GM12878 (cell line): Measurements from ENCODE around the gene ZNF701. TPM values are rescaled to one million over a fixed set of nuclear protein-coding genes. Genes with fewer than 3 reads are reported as not detected.

ENCODE experiments used
- ATAC-seq: fragments of 200-7000 bp; cut with Tn5 transposase; 3 replicates; pipeline ENCODE4 v1.9.1; 2020; ENCODE audit warnings: mild to moderate bottlenecking, moderate library complexity
- BruUV-seq: library from RNA; stranded (reverse); fragments of 400-500 nt; replicated peaks from 2 replicates; lab custom pipeline; 2021; lab: Mats Ljungman, UMichigan
- CTCF ChIA-PET: fragments of 300-600 bp; sonication (Branson Sonifier 250); formaldehyde crosslinking; extraction: SDS; loops from one replicate; lab custom pipeline; 2021; ENCODE audit warnings: inconsistent platforms; lab: Yijun Ruan, JAX
- POLR2A ChIA-PET: fragments of 350-600 bp; formaldehyde crosslinking; extraction: SDS; loops from one replicate; lab custom pipeline; 2021; ENCODE audit warnings: inconsistent platforms; lab: Charles Lee
- RAD21 ChIA-PET: fragments of 300-600 bp; sonication (Branson Sonifier 250); formaldehyde crosslinking; loops from one replicate; lab custom pipeline; 2023; ENCODE audit warnings: antibody characterized with exemption; ENCODE audit not compliant: unreplicated experiment; lab: Charles Lee
- SMC1A ChIA-PET: fragments of 300-600 bp; sonication (Branson Sonifier 250); formaldehyde crosslinking; loops from one replicate; lab custom pipeline; 2023; ENCODE audit not compliant: unreplicated experiment, uncharacterized antibody; lab: Charles Lee
- DNase-seq: peaks from one replicate; pipeline ENCODE4 v3.0.0-alpha.2; 2011; ENCODE audit warnings: low read depth, low spot score
- FAIRE-seq: peaks from 3 replicates; lab custom pipeline; 2011; peaks lifted over from hg19 to GRCh38; lab: Jason Lieb, UNC
- H2AFZ ChIP-seq: 2 replicates; pipeline ENCODE4 v1.6.0; 2011; ENCODE audit warnings: low read depth, low read length, control low read depth; ENCODE audit not compliant: control insufficient read depth
- H3K27ac ChIP-seq: 2 replicates; pipeline ENCODE4 v1.5.1; 2011; ENCODE audit warnings: control low read depth; ENCODE audit not compliant: control insufficient read depth, insufficient read depth
- H3K27me3 ChIP-seq, 2 experiments: replicated peaks in 1 of 2; 2 replicates each; pipeline versions ENCODE4 v1.6.0 to v1.6.1; 2011; ENCODE audit warnings: low read length in 1 of 2; ENCODE audit not compliant: control insufficient read depth in 2 of 2, insufficient read depth in 2 of 2
- H3K36me3 ChIP-seq, 2 experiments: 2 replicates each; pipeline ENCODE4 v1.5.1; 2011; ENCODE audit warnings: low read length in 1 of 2; ENCODE audit not compliant: control insufficient read depth in 2 of 2, insufficient read depth in 2 of 2
- H3K4me1 ChIP-seq: 2 replicates; pipeline ENCODE4 v1.6.1; 2011; ENCODE audit warnings: mild to moderate bottlenecking, low read length, moderate library complexity, mixed read lengths; ENCODE audit not compliant: control insufficient read depth, insufficient read depth
- H3K4me2 ChIP-seq: 2 replicates; pipeline ENCODE4 v1.6.0; 2011; ENCODE audit warnings: control low read depth; ENCODE audit not compliant: control insufficient read depth, insufficient read depth
- H3K4me3 ChIP-seq: fragments of 200-600 bp; sonication (generic); 2 replicates; pipeline ENCODE4 v1.5.1; 2016
- H3K79me2 ChIP-seq: 2 replicates; pipeline ENCODE4 v1.6.0; 2011; ENCODE audit warnings: low read length; ENCODE audit not compliant: control insufficient read depth, insufficient read depth
- H3K9ac ChIP-seq: 2 replicates; pipeline ENCODE4 v1.8.0; 2011; ENCODE audit warnings: low read length, control low read depth, mixed read lengths; ENCODE audit not compliant: control insufficient read depth, insufficient read depth
- H3K9me3 ChIP-seq: replicated peaks from 3 replicates; pipeline ENCODE4 v1.5.1; 2011; ENCODE audit warnings: mild to moderate bottlenecking, low read length; ENCODE audit not compliant: control insufficient read depth, insufficient read depth
- H4K20me1 ChIP-seq: 2 replicates; pipeline ENCODE4 v1.6.0; 2011; ENCODE audit not compliant: control insufficient read depth, insufficient read depth
- BCL11A ChIP-seq: IDR thresholded peaks from 2 replicates; pipeline ENCODE4 v1.6.1; 2011; ENCODE audit warnings: low read depth, low read length
- CREM ChIP-seq: IDR thresholded peaks from 2 replicates; pipeline ENCODE4 v1.6.1; 2014; ENCODE audit warnings: antibody characterized with exemption, low read depth
- E2F8 ChIP-seq: fragments of 450-650 bp; IDR thresholded peaks from 2 replicates; pipeline ENCODE4 v1.6.1; 2018; ENCODE audit warnings: mild to moderate bottlenecking, low read depth, moderate library complexity; ENCODE audit not compliant: partially characterized antibody
- HDGF ChIP-seq: fragments of 450-650 bp; IDR thresholded peaks from 2 replicates; pipeline ENCODE4 v1.6.1; 2016; ENCODE audit warnings: antibody characterized with exemption
- IRF5 ChIP-seq: fragments of 450-650 bp; IDR thresholded peaks from 2 replicates; pipeline ENCODE4 v1.6.1; 2017; ENCODE audit warnings: borderline replicate concordance
- MEF2A ChIP-seq: IDR thresholded peaks from 2 replicates; pipeline ENCODE4 v1.6.1; 2011; ENCODE audit warnings: low read depth, mild to moderate bottlenecking, low read length, moderate library complexity; ENCODE audit not compliant: insufficient read depth
- NKRF ChIP-seq: fragments of 450-650 bp; conservative IDR thresholded peaks from 2 replicates; pipeline ENCODE4 v1.6.1; 2017; ENCODE audit warnings: mild to moderate bottlenecking, moderate library complexity
- SREBF1 ChIP-seq: IDR thresholded peaks from 2 replicates; pipeline ENCODE4 v1.6.1; 2012; ENCODE audit warnings: mild to moderate bottlenecking, low read length
- WGBS: methylation state at CpG from one replicate; pipeline ENCODE4 v1.1.6; 2016; ENCODE audit warnings: low lambda C conversion rate; ENCODE audit not compliant: insufficient replicate concordance, insufficient coverage; ENCODE audit errors: missing lambda C conversion rate; 5-methylcytosine and 5-hydroxymethylcytosine counted together
- in situ Hi-C: fragments of 300-500 bp; cut with MboI; formaldehyde crosslinking; loops from 9 replicates; pipeline ENCODE4 v1.14.3; 2018; ENCODE audit warnings: mixed read lengths
- intact Hi-C: fragments of 100-400 bp; cut with micrococcal nuclease; formaldehyde crosslinking; loops from one replicate; pipeline ENCODE4 v1.14.2; 2022; ENCODE audit not compliant: unreplicated experiment
- polyA plus RNA-seq, 11 experiments: library from polyadenylated mRNA; depleted of rRNA in 4 of 11; unstranded in 6 of 11; stranded (reverse) in 5 of 11; fragments of >200 nt; fragmentation: Nextera tagmentation in 4 of 11; fragmentation: Illumina TruSeq in 1 of 11; extraction: Ambion mirVana in 4 of 11; extraction: Trizol in 1 of 11; gene quantifications; 1 replicate in 1 of 11; 2 replicates in 10 of 11; pipeline versions ENCODE4 v1.2.1 to v1.2.3, GENCODE V29; 2011 to 2016; ENCODE audit warnings: inconsistent platforms in 2 of 11, missing spikeins in 2 of 11, low read depth in 1 of 11
- total RNA-seq, 4 experiments: library from RNA; depleted of rRNA in 3 of 4; stranded (reverse); fragments of >200 nt in 3 of 4; fragmentation: Illumina TruSeq in 1 of 4; extraction: Trizol in 1 of 4; gene quantifications; 2 replicates each; pipeline versions ENCODE4 v1.2.1 to v1.2.3, GENCODE V29; 2013 to 2021

ZNF701 gene
- total and polyA plus RNA-seq, 10 of the 15 experiments (the other 5 are each of a cell fraction or from before 2014, with no cell fraction given), result 3.1 to 18.1 (median 8.0) TPM

GRCh38 chr19:52603558-52604207 lies 33.6 kb downstream of the ZNF701 start:
- 90% methylated on average over 14 of the region's 14 CpGs for WGBS
- H3K4me2 ChIP-seq, result no peak overlapping the region
- in situ Hi-C loops, result no loop called here
- TF ChIP-seq BCL11A (no peak), NKRF (no peak), HDGF (no peak), IRF5 (no peak), CREM (no peak), E2F8 (no peak), SREBF1 (no peak), MEF2A (no peak)
- no peaks in the 10 kb centered on the region for H3K36me3 ChIP-seq
- H4K20me1 ChIP-seq, result no peaks in the 10 kb centered on the region
- POLR2A ChIA-PET, result interaction anchor here (1.0 kb wide), 1 partner anchor 31 kb away, joined by 3 read pairs; no protein-coding TSS in a partner anchor
- peaks cover 15% of the 10 kb centered on the region for H3K9me3 ChIP-seq
- no peak for ATAC-seq
- no peak for DNase-seq
- BruUV-seq, result no TSS peak
- H3K4me3 ChIP-seq, result no peak overlapping the region
- CTCF ChIA-PET, result interaction anchor here (0.7 to 0.8 kb wide), 2 partner anchors 20 to 143 kb away, joined by 3 read pairs; no protein-coding TSS in a partner anchor
- H3K9ac ChIP-seq, result no peak overlapping the region
- SMC1A ChIA-PET, result interaction anchor here (1.0 kb wide), 1 partner anchor 16 kb away, joined by 4 read pairs; no protein-coding TSS in a partner anchor
- H3K4me1 ChIP-seq, result no peaks in the 10 kb centered on the region
- no peak for FAIRE-seq
- intact Hi-C loops, result loop anchor here (5.0 kb wide), 1 partner anchor 89 kb away; no protein-coding TSS in a partner anchor
- H3K27me3 ChIP-seq, result no peaks in the 10 kb centered on the region
- H2AFZ ChIP-seq, result no peak overlapping the region
- H3K79me2 ChIP-seq, result no peaks in the 10 kb centered on the region
- RAD21 ChIA-PET, result interaction anchor here (0.7 to 1.2 kb wide), 2 partner anchors 9 to 147 kb away, joined by 3 read pairs; no protein-coding TSS in a partner anchor
- no peak overlapping the region for H3K27ac ChIP-seq
